Neural cell (in vitro differentiated cells): ENCODE measurements around the gene WNT7A. TPM values are rescaled to one million over a fixed set of nuclear protein-coding genes. Genes with fewer than 3 reads are reported as not detected.

ENCODE experiments used
- H2AFZ ChIP-seq: fragments of 200-600, 300-800 bp; sonication (generic), shearing (Covaris generic); 2 replicates; pipeline ENCODE4 v1.6.0; 2014; ENCODE audit warnings: low read depth, mild to moderate bottlenecking, antibody characterized with exemption, low read length, moderate library complexity
- H3F3A ChIP-seq: fragments of 200-600 bp; shearing (Covaris generic); 2 replicates; pipeline ENCODE4 v1.6.1; 2016; ENCODE audit warnings: mild to moderate bottlenecking, moderate library complexity, mixed read lengths, antibody characterized with exemption, low read length; ENCODE audit not compliant: insufficient read depth, poor library complexity, severe bottlenecking
- H3K27ac ChIP-seq: fragments of 200-600, 300-800 bp; sonication (generic), shearing (Covaris generic); 2 replicates; pipeline ENCODE4 v1.5.1; 2014; ENCODE audit warnings: mild to moderate bottlenecking, low read length, moderate library complexity
- H3K27me3 ChIP-seq: fragments of 300-800, 200-600 bp; sonication (generic), shearing (Covaris generic); 2 replicates; pipeline ENCODE4 v1.6.0; 2014; ENCODE audit warnings: mild to moderate bottlenecking, low read depth, low read length, moderate library complexity; ENCODE audit not compliant: insufficient read depth
- H3K36me3 ChIP-seq: fragments of 300-800, 200-600 bp; sonication (generic), shearing (Covaris generic); 2 replicates; pipeline ENCODE4 v1.5.1; 2014; ENCODE audit warnings: mild to moderate bottlenecking, antibody characterized with exemption, low read length, moderate library complexity; ENCODE audit not compliant: insufficient read depth
- H3K4me2 ChIP-seq: fragments of 300-800, 200-600 bp; sonication (generic), shearing (Covaris generic); 2 replicates; pipeline ENCODE4 v1.6.0; 2014; ENCODE audit warnings: mild to moderate bottlenecking, low read length
- H3K4me3 ChIP-seq: fragments of 300-800, 200-600 bp; sonication (generic), shearing (Covaris generic); 2 replicates; pipeline ENCODE4 v1.5.1; 2014; ENCODE audit warnings: mild to moderate bottlenecking, low read length, moderate library complexity
- H3K79me2 ChIP-seq: fragments of 200-600 bp; shearing (Covaris generic); replicated peaks from 2 replicates; pipeline ENCODE4 v1.6.0; 2014; ENCODE audit warnings: mild to moderate bottlenecking, low read length, moderate library complexity; ENCODE audit not compliant: insufficient read depth
- H3K9ac ChIP-seq: fragments of 300-800, 200-600 bp; sonication (generic), shearing (Covaris generic); 2 replicates; pipeline ENCODE4 v1.6.1; 2016; ENCODE audit warnings: mild to moderate bottlenecking, low read length, mixed read lengths
- H3K9me2 ChIP-seq: fragments of 200-600 bp; shearing (Covaris generic); 2 replicates; pipeline ENCODE4 v1.6.1; 2016; ENCODE audit warnings: mild to moderate bottlenecking, low read length, mixed read lengths; ENCODE audit not compliant: insufficient read depth
- H3K9me3 ChIP-seq: fragments of 200-600, 300-800 bp; sonication (generic), shearing (Covaris generic); 2 replicates; pipeline ENCODE4 v1.6.1; 2016; ENCODE audit warnings: mild to moderate bottlenecking, mixed run types, low read length, moderate library complexity, mixed read lengths
- H4K20me1 ChIP-seq: fragments of 200-600 bp; shearing (Covaris generic); 2 replicates; pipeline ENCODE4 v1.6.1; 2016; ENCODE audit warnings: mild to moderate bottlenecking, mixed run types; ENCODE audit not compliant: insufficient read depth
- CTCF ChIP-seq: fragments of 450-650 bp; IDR thresholded peaks from 2 replicates; pipeline ENCODE4 v1.5.1; 2014; ENCODE audit warnings: antibody characterized with exemption, mild to moderate bottlenecking, moderate library complexity; ENCODE audit not compliant: poor library complexity, severe bottlenecking
- EP300 ChIP-seq: fragments of 450-650 bp; conservative IDR thresholded peaks from 2 replicates; pipeline ENCODE4 v1.6.1; 2014; ENCODE audit warnings: antibody characterized with exemption, mild to moderate bottlenecking, moderate library complexity; ENCODE audit not compliant: poor library complexity, severe bottlenecking
- EZH2 ChIP-seq: fragments of 200-600, 300-800 bp; shearing (Covaris generic), sonication (generic); IDR thresholded peaks from 2 replicates; pipeline ENCODE4 v1.6.1; 2014; ENCODE audit warnings: antibody characterized with exemption, low read length, borderline replicate concordance, mild to moderate bottlenecking; ENCODE audit not compliant: insufficient read depth, poor library complexity, severe bottlenecking
- MXI1 ChIP-seq: fragments of 450-650 bp; conservative IDR thresholded peaks from 2 replicates; pipeline ENCODE4 v1.6.1; 2014; ENCODE audit warnings: antibody characterized with exemption, mild to moderate bottlenecking; ENCODE audit not compliant: poor library complexity, severe bottlenecking
- POLR2AphosphoS5 ChIP-seq: IDR thresholded peaks from 2 replicates; pipeline ENCODE4 v1.6.1; 2012
- RAD21 ChIP-seq: fragments of 450-650 bp; conservative IDR thresholded peaks from 2 replicates; pipeline ENCODE4 v1.6.1; 2014; ENCODE audit warnings: antibody characterized with exemption, mild to moderate bottlenecking, moderate library complexity
- REST ChIP-seq: IDR thresholded peaks from 2 replicates; pipeline ENCODE4 v1.6.1; 2012; ENCODE audit warnings: borderline replicate concordance
- SMC3 ChIP-seq: fragments of 450-650 bp; conservative IDR thresholded peaks from 2 replicates; pipeline ENCODE4 v1.6.1; 2014; ENCODE audit warnings: antibody characterized with exemption, mild to moderate bottlenecking, moderate library complexity; ENCODE audit not compliant: poor library complexity
- TAF1 ChIP-seq: IDR thresholded peaks from 2 replicates; pipeline ENCODE4 v1.6.1; 2012; ENCODE audit warnings: low read depth
- polyA plus RNA-seq: library from polyadenylated mRNA; depleted of rRNA; stranded (reverse); fragments of >200 nt; gene quantifications from 2 replicates; pipeline ENCODE4 v1.2.3, GENCODE V29; 2014

Gene WNT7A
- polyA plus RNA-seq, 1 donor from 2014 or later = 13.3 TPM

- H3K4me3 ChIP-seq = no peak overlapping the region
- H3K9me2 ChIP-seq = no peaks in the 10 kb centered on the region
- no peak overlapping the region for H3K27ac ChIP-seq
- H3K4me2 ChIP-seq = no peak overlapping the region
- H4K20me1 ChIP-seq = no peaks in the 10 kb centered on the region
- no peaks in the 10 kb centered on the region for H3K9me3 ChIP-seq
- no peaks in the 10 kb centered on the region for H3K36me3 ChIP-seq
- TF ChIP-seq MXI1 (no peak), RAD21 (no peak), POLR2AphosphoS5 (no peak), EZH2 (no peak), REST (no peak), EP300 (no peak), CTCF (no peak), TAF1 (no peak), SMC3 (no peak)
- H3K79me2 ChIP-seq = no peaks in the 10 kb centered on the region
- H2AFZ ChIP-seq = no peak overlapping the region
- no peak overlapping the region for H3K9ac ChIP-seq
- H3K27me3 ChIP-seq = no peaks in the 10 kb centered on the region
- H3F3A ChIP-seq = no peaks in the 10 kb centered on the region
Measured at GRCh38 chr3:13846716-13847570, 32.9 kb downstream of the WNT7A start.

- no peaks in the 10 kb centered on the region for H3K9me2 ChIP-seq
- no peaks in the 10 kb centered on the region for H3F3A ChIP-seq
- no peaks in the 10 kb centered on the region for H3K36me3 ChIP-seq
- no peak overlapping the region for H3K4me2 ChIP-seq
- H3K9ac ChIP-seq = no peak overlapping the region
- H3K79me2 ChIP-seq = no peaks in the 10 kb centered on the region
- H3K4me3 ChIP-seq = no peak overlapping the region
- H2AFZ ChIP-seq = no peak overlapping the region
- H3K27me3 ChIP-seq = no peaks in the 10 kb centered on the region
- TF ChIP-seq RAD21 (no peak), SMC3 (no peak), EP300 (no peak), REST (no peak), EZH2 (no peak), POLR2AphosphoS5 (no peak), CTCF (no peak), MXI1 (no peak), TAF1 (no peak)
- no peaks in the 10 kb centered on the region for H3K9me3 ChIP-seq
- H3K27ac ChIP-seq = no peak overlapping the region
- H4K20me1 ChIP-seq = no peaks in the 10 kb centered on the region
Measured at GRCh38 chr3:13846238-13846637, 33.6 kb downstream of the WNT7A start.
